Measurements from ENCODE around the gene NID1.
"Not testable (repeated sequence)": the region's sequence is repeated elsewhere in the genome, so short reads cannot be mapped to it uniquely, and the experiment has no call there.

NID1 gene

DNA sequence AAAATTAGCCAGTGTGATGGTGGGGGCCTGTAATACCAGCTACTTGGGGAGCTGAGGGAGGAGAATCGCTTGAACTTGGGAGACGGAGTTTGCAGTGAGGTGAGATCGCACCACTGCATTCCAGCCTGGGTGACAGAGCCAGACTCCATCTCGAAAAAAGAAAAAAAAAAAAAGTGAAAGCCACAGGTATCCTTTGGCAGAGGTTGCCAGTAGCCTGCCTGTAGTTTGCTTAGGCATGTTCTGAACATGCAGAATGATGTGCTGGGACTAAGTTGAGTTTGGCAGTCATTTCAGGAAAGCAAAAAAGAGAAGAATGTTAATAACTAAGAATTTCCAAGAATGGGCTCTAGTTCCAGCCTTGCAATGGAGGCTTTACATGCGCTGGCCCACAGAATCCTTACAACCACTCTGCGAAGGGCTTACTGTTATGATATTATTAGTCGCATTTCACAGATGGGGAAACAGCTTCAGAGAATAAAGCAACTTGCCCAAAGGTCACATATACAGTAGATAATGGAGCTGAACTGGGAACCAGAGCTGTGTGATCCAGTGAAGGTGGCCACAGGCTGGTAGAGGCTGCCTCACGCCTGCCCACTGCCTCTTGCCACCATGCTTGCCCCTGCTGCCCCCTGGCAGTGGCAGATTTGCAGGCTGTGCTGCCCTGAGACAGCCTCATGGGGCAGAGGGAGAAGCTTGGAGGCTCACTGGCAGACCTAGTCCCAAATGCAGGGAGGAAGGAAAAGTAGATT, 131.7 kb downstream of the NID1 start:
- H3K27me3 ChIP-seq (replicated peaks in 2 of 5; ENCODE audit: control insufficient read depth in 4 of 5, insufficient read depth in 5 of 5, low read length in 4 of 5), result no peaks in the 10 kb centered on the region
- H3K36me3 ChIP-seq (ENCODE audit: control insufficient read depth in 4 of 4, insufficient read depth in 4 of 4, low read length in 3 of 4), result no peaks in the 10 kb centered on the region
- 95% methylated on average over 8 of the region's 8 CpGs for WGBS (ENCODE audit: insufficient coverage)
- no peak overlapping the region for H3K27ac ChIP-seq (ENCODE audit: insufficient read depth in 1 of 2, low read depth in 1 of 2, low read length in 2 of 2, poor library complexity in 1 of 2, severe bottlenecking in 2 of 2)
- no peak for DNase-seq
- POLR2A ChIA-PET, result no interaction called here
- H3K9me3 ChIP-seq (ENCODE audit: control extremely low read depth in 1 of 5, control insufficient read depth in 4 of 5, insufficient read depth in 2 of 5, low read depth in 1 of 5, low read length in 4 of 5), result no peaks in the 10 kb centered on the region
- H3K4me3 ChIP-seq (ENCODE audit: control insufficient read depth in 1 of 7, extremely low read depth in 1 of 7, insufficient read depth in 4 of 7, low read depth in 2 of 7, low read length in 6 of 7), result no peak overlapping the region
- H3K4me1 ChIP-seq (ENCODE audit: control extremely low read depth in 1 of 4, control insufficient read depth in 4 of 4, insufficient read depth in 4 of 4, low read length in 3 of 4), result peaks cover 10 to 24% (median 14%) of the 10 kb centered on the region in 4 experiments
- CTCF ChIA-PET, result interaction anchor here (0.8 to 2.4 kb wide), 8 partner anchors 10 to 66 kb away, joined by 3 to 6 read pairs (median 3); partner anchors contain the start of gene LYST

DNA sequence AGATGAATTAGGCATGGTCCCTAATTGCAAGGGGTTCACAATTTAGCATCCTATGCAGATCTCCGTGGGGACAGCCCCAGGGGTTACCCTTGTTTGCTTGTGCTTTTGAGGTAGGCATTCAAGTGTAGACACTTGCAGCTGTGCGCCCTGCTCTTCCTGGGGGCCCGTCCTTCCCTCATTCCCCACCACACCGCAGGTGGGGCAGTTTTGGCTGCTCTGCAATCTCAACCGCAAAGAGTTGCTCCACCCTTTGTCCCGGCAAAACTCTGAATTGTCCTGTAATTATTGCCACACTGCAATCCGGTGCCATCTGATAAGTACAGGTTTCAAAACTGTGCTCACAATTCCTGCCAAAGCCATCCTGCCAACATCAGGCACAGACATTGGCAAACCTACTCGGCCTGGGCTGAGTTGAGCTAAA, 132.8 kb downstream of the NID1 start:
- Histone ChIP-seq H3K9me3 (ENCODE audit: control extremely low read depth in 1 of 5, control insufficient read depth in 4 of 5, insufficient read depth in 2 of 5, low read depth in 1 of 5, low read length in 4 of 5) (no peaks in the 10 kb centered on the region), H3K27me3 (replicated peaks in 2 of 5; ENCODE audit: control insufficient read depth in 4 of 5, insufficient read depth in 5 of 5, low read length in 4 of 5) (no peaks in the 10 kb centered on the region), H3K4me3 (ENCODE audit: control insufficient read depth in 1 of 7, extremely low read depth in 1 of 7, insufficient read depth in 4 of 7, low read depth in 2 of 7, low read length in 6 of 7) (no peak overlapping the region), H3K4me1 (ENCODE audit: control extremely low read depth in 1 of 4, control insufficient read depth in 4 of 4, insufficient read depth in 4 of 4, low read length in 3 of 4) (peaks cover 4 to 14% (median 9%) of the 10 kb centered on the region in 4 experiments), H3K36me3 (ENCODE audit: control insufficient read depth in 4 of 4, insufficient read depth in 4 of 4, low read length in 3 of 4) (no peaks in the 10 kb centered on the region), H3K27ac (ENCODE audit: insufficient read depth in 1 of 2, low read depth in 1 of 2, low read length in 2 of 2, poor library complexity in 1 of 2, severe bottlenecking in 2 of 2) (no peak overlapping the region)
- DNase-seq, result no peak
- ChIA-PET CTCF (interaction anchor here (1.1 to 2.4 kb wide), 3 partner anchors 11 to 38 kb away, joined by 3 to 6 read pairs (median 3); no protein-coding TSS in a partner anchor), POLR2A (no interaction called here)
- 80% methylated on average over 8 of the region's 8 CpGs for WGBS (ENCODE audit: insufficient coverage)

DNA sequence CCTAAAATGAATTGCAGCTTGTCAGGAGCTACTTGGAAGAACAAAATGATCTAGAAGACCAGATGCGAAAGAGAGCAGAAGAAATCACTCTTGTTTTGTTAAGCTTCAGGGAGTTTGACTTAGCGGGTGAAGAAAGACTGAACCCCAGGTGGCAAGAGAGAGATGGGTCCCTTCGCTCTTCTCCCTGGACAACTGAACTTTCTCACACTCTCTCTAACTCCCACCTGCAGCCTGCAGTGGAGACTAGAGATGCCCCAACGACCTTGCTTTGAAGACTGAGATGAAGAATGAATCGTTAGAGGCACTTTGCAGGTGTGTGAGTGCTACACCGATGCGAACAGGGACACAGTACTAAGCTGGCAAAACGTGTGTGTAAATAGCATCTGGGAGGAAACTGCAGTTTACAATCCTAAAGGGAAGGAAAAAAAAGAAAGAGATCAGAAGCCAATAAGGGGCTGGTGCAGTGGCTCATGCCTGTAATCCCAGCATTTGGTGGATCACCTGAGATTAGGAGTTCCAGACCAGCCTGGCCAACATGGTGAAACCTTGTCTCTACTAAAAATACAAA, 133.6 kb downstream of the NID1 start:
- no peaks in the 10 kb centered on the region for H3K27me3 ChIP-seq (replicated peaks in 2 of 5; ENCODE audit: control insufficient read depth in 4 of 5, insufficient read depth in 5 of 5, low read length in 4 of 5)
- ChIA-PET CTCF (no interaction called here), POLR2A (no interaction called here)
- no peak overlapping the region for H3K27ac ChIP-seq (ENCODE audit: insufficient read depth in 1 of 2, low read depth in 1 of 2, low read length in 2 of 2, poor library complexity in 1 of 2, severe bottlenecking in 2 of 2)
- DNase-seq, result no peak
- H3K36me3 ChIP-seq (ENCODE audit: control insufficient read depth in 4 of 4, insufficient read depth in 4 of 4, low read length in 3 of 4), result no peaks in the 10 kb centered on the region
- H3K4me3 ChIP-seq (ENCODE audit: control insufficient read depth in 1 of 7, extremely low read depth in 1 of 7, insufficient read depth in 4 of 7, low read depth in 2 of 7, low read length in 6 of 7), result no peak overlapping the region
- WGBS (ENCODE audit: insufficient coverage), result 93% methylated on average over 7 of the region's 8 CpGs
- H3K4me1 ChIP-seq (ENCODE audit: control extremely low read depth in 1 of 4, control insufficient read depth in 4 of 4, insufficient read depth in 4 of 4, low read length in 3 of 4), result peaks cover 0 to 10% (median 6%) of the 10 kb centered on the region in 4 experiments
- H3K9me3 ChIP-seq (ENCODE audit: control extremely low read depth in 1 of 5, control insufficient read depth in 4 of 5, insufficient read depth in 2 of 5, low read depth in 1 of 5, low read length in 4 of 5), result no peaks in the 10 kb centered on the region

DNA sequence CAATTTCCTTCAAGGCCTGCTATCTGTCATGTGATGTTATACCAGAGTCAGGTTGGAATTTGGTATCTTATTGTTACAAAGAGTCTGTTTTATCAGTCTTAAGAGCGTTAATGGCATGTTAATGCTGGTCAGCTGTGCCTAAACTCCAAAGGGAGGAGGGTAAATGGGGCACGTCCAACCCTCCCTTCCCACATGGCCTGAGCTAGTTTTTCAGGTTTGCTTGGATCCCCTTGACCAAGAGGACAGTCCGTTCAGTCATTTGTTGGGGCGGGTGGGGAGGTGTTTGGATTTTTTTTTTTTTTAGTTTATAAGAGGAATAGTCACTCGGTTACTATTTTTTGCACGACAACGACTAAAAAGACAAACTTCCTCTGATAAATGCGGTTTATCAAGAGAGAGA, 134.3 kb downstream of the NID1 start:
- Histone ChIP-seq H3K9me3 (ENCODE audit: control extremely low read depth in 1 of 5, control insufficient read depth in 4 of 5, insufficient read depth in 2 of 5, low read depth in 1 of 5, low read length in 4 of 5) (no peaks in the 10 kb centered on the region), H3K27ac (ENCODE audit: insufficient read depth in 1 of 2, low read depth in 1 of 2, low read length in 2 of 2, poor library complexity in 1 of 2, severe bottlenecking in 2 of 2) (no peak overlapping the region), H3K36me3 (ENCODE audit: control insufficient read depth in 4 of 4, insufficient read depth in 4 of 4, low read length in 3 of 4) (no peaks in the 10 kb centered on the region), H3K27me3 (replicated peaks in 2 of 5; ENCODE audit: control insufficient read depth in 4 of 5, insufficient read depth in 5 of 5, low read length in 4 of 5) (no peaks in the 10 kb centered on the region), H3K4me3 (ENCODE audit: control insufficient read depth in 1 of 7, extremely low read depth in 1 of 7, insufficient read depth in 4 of 7, low read depth in 2 of 7, low read length in 6 of 7) (no peak overlapping the region), H3K4me1 (ENCODE audit: control extremely low read depth in 1 of 4, control insufficient read depth in 4 of 4, insufficient read depth in 4 of 4, low read length in 3 of 4) (peaks cover 0 to 10% (median 3%) of the 10 kb centered on the region in 4 experiments)
- ChIA-PET POLR2A (interaction anchor here (0.6 kb wide), 1 partner anchor 81 kb away, joined by 3 read pairs; no protein-coding TSS in a partner anchor), CTCF (no interaction called here)
- 100% methylated on average over 2 of the region's 8 CpGs for WGBS (ENCODE audit: insufficient coverage)
- no peak for DNase-seq

DNA sequence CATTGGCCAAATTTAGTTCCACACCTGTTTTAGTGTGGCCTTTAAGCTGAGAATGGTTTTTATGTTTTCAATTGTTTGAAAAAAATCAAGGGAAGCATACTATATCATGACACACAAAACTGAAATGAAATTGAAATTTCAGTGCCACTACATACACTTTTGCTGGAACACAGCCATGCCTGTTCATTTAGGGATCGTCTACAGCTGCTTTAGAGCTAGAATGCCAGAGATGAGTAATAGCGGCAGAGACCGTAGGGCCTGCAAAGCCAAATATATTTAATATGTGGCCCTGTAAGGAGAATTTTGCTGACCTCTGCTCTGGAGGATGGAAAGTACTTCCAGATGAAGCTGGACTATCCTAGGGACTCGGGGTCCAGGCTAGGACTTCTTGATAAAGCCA, 135.7 kb downstream of the NID1 start:
- DNase-seq, result no peak
- Histone ChIP-seq H3K9me3 (ENCODE audit: control extremely low read depth in 1 of 5, control insufficient read depth in 4 of 5, insufficient read depth in 2 of 5, low read depth in 1 of 5, low read length in 4 of 5) (no peaks in the 10 kb centered on the region), H3K4me1 (ENCODE audit: control extremely low read depth in 1 of 4, control insufficient read depth in 4 of 4, insufficient read depth in 4 of 4, low read length in 3 of 4) (peaks cover 3 to 14% (median 4%) of the 10 kb centered on the region in 4 experiments), H3K36me3 (ENCODE audit: control insufficient read depth in 4 of 4, insufficient read depth in 4 of 4, low read length in 3 of 4) (no peaks in the 10 kb centered on the region), H3K27ac (ENCODE audit: insufficient read depth in 1 of 2, low read depth in 1 of 2, low read length in 2 of 2, poor library complexity in 1 of 2, severe bottlenecking in 2 of 2) (no peak overlapping the region), H3K27me3 (replicated peaks in 2 of 5; ENCODE audit: control insufficient read depth in 4 of 5, insufficient read depth in 5 of 5, low read length in 4 of 5) (no peaks in the 10 kb centered on the region), H3K4me3 (ENCODE audit: control insufficient read depth in 1 of 7, extremely low read depth in 1 of 7, insufficient read depth in 4 of 7, low read depth in 2 of 7, low read length in 6 of 7) (no peak overlapping the region)
- POLR2A ChIA-PET, result no interaction called here
- CTCF ChIA-PET, result interaction anchor here (1.0 to 1.4 kb wide), 6 partner anchors 10 to 42 kb away, joined by 3 to 6 read pairs (median 3); no protein-coding TSS in a partner anchor
- 100% methylated on average over 4 of the region's 4 CpGs for WGBS (ENCODE audit: insufficient coverage)

DNA sequence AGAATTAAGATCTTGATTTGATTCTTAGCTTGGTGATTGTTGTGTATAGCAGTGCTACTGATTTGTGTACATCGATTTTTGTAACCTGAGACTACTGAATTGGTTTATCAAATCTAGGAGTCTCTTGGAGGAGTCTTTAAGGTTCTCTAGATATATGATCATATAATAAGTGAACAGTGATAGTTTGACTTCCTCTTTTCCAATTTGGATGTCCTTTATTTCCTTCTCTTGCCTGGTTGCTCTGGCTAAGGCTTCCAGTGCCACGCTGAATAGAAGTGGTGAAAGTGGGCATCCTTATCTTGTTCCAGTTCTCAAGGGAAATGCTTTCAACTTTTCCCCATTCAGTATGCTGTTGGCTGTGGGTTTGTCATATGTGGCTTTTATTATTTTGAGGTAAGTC, 136.7 kb downstream of the NID1 start:
- CTCF ChIA-PET, result interaction anchor here (0.7 to 1.3 kb wide), 4 partner anchors 8 to 43 kb away, joined by 3 to 4 read pairs (median 3); no protein-coding TSS in a partner anchor
- Histone ChIP-seq H3K27ac (ENCODE audit: insufficient read depth in 1 of 2, low read depth in 1 of 2, low read length in 2 of 2, poor library complexity in 1 of 2, severe bottlenecking in 2 of 2) (no peak overlapping the region), H3K36me3 (ENCODE audit: control insufficient read depth in 4 of 4, insufficient read depth in 4 of 4, low read length in 3 of 4) (no peaks in the 10 kb centered on the region), H3K4me3 (ENCODE audit: control insufficient read depth in 1 of 7, extremely low read depth in 1 of 7, insufficient read depth in 4 of 7, low read depth in 2 of 7, low read length in 6 of 7) (no peak overlapping the region), H3K9me3 (ENCODE audit: control extremely low read depth in 1 of 5, control insufficient read depth in 4 of 5, insufficient read depth in 2 of 5, low read depth in 1 of 5, low read length in 4 of 5) (no peaks in the 10 kb centered on the region), H3K4me1 (ENCODE audit: control extremely low read depth in 1 of 4, control insufficient read depth in 4 of 4, insufficient read depth in 4 of 4, low read length in 3 of 4) (peaks cover 1 to 15% (median 12%) of the 10 kb centered on the region in 4 experiments), H3K27me3 (replicated peaks in 2 of 5; ENCODE audit: control insufficient read depth in 4 of 5, insufficient read depth in 5 of 5, low read length in 4 of 5) (no peaks in the 10 kb centered on the region)
- POLR2A ChIA-PET, result no interaction called here
- DNase-seq, result no peak
- no CpG with 5 or more reads among the region's 2 CpGs for WGBS (ENCODE audit: insufficient coverage)

DNA sequence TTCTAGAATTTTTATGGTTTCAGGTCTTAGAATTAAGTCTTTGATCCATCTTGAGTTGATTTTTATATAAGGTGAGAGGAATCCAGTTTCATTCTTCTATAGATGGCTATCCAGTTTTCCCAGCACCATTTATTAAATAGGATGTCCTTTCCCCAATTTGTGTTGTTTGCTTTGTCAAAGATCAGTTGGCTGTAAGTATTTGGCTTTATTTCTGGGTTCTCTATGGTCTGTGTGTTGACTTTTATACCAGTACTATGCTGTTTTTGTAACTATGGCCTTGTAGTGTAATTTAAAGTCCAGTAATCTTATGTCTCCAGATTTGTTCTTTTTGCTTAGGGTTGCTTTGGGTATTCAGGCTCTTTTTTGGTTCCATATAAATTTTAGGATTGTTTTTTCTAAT, 137.3 kb downstream of the NID1 start:
- H3K27me3 ChIP-seq (replicated peaks in 2 of 5; ENCODE audit: control insufficient read depth in 4 of 5, insufficient read depth in 5 of 5, low read length in 4 of 5); CTCF ChIA-PET; H3K9me3 ChIP-seq (ENCODE audit: control extremely low read depth in 1 of 5, control insufficient read depth in 4 of 5, insufficient read depth in 2 of 5, low read depth in 1 of 5, low read length in 4 of 5); H3K27ac ChIP-seq (ENCODE audit: insufficient read depth in 1 of 2, low read depth in 1 of 2, low read length in 2 of 2, poor library complexity in 1 of 2, severe bottlenecking in 2 of 2); H3K36me3 ChIP-seq (ENCODE audit: control insufficient read depth in 4 of 4, insufficient read depth in 4 of 4, low read length in 3 of 4); DNase-seq; H3K4me3 ChIP-seq (ENCODE audit: control insufficient read depth in 1 of 7, extremely low read depth in 1 of 7, insufficient read depth in 4 of 7, low read depth in 2 of 7, low read length in 6 of 7); POLR2A ChIA-PET: not testable (repeated sequence)
- H3K4me1 ChIP-seq (ENCODE audit: control extremely low read depth in 1 of 4, control insufficient read depth in 4 of 4, insufficient read depth in 4 of 4, low read length in 3 of 4), result peaks cover 0 to 19% (median 12%) of the 10 kb centered on the region in 4 experiments
